Measurements from ENCODE around the gene GPX3. TPM values are rescaled to one million over a fixed set of nuclear protein-coding genes. Genes with fewer than 3 reads are reported as not detected.

GPX3 gene
- total RNA-seq, 1 experiment from 2014 or later, result 20.4 TPM

DNA sequence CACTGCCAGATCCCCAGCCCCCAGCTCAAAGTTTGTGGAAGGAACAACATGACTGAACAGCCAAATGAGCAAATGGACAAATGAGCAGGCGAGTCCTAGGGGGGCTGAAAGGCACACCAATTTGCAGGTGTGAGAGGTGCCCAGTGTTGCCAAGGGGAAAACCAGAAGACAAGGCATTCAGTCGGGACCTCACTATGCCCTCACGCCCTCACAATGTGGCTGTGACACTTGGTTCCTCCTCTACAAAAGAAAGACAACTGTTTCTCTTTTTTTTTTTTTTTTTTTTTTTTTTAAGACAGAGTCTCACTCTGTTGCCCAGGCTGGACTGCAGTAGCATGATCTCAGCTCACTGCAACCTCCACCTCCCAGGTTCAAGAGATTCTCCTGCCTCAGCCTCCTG, 32.4 kb downstream of the GPX3 start:
- H2BK20ac ChIP-seq (ENCODE audit: low read depth, low read length, poor library complexity, severe bottlenecking), result no peak overlapping the region
- no peak overlapping the region for H2AK5ac ChIP-seq (ENCODE audit: insufficient read length, low read length)
- no peak overlapping the region for H3K56ac ChIP-seq (ENCODE audit: insufficient read length, low read depth, low read length)
- no peak overlapping the region for H3K9ac ChIP-seq (ENCODE audit: extremely low read depth, insufficient read length, low read length)
- 0 out of 7 replicates have a peak overlapping the region, but pooled peaks of 1 of the 3 experiments have one; percentile 54 for H3K27ac Mint-ChIP-seq
- no peak overlapping the region for H2BK12ac ChIP-seq (ENCODE audit: insufficient read length, low read depth, low read length)
- no peak overlapping the region for H3K27ac ChIP-seq (ENCODE audit: insufficient read length, low read depth, low read length)
- H3K36me3 Mint-ChIP-seq (ENCODE audit: insufficient read depth in 1 of 3, low read depth in 3 of 3), result peaks cover 0 to 22% (median 14%) of the 10 kb centered on the region in 3 experiments; a peak in 3 of 7 replicates
- H3K79me2 ChIP-seq (ENCODE audit: insufficient read depth, low read length), result no peaks in the 10 kb centered on the region
- H3K23me2 ChIP-seq (ENCODE audit: insufficient read length, low read depth, low read length, poor library complexity, severe bottlenecking), result no peaks in the 10 kb centered on the region
- WGBS (ENCODE audit: extremely low coverage, insufficient read length, low lambda C conversion rate), result no CpG with 5 or more reads among the region's 3 CpGs
- no peak overlapping the region for H4K8ac ChIP-seq (replicated peaks; ENCODE audit: insufficient read length, low read depth, low read length)
- no peak overlapping the region for H3K18ac ChIP-seq (ENCODE audit: insufficient read length, low read depth, low read length)
- H2AFZ ChIP-seq (ENCODE audit: low read length), result no peak overlapping the region
- no peaks in the 10 kb centered on the region for H3K27me3 Mint-ChIP-seq (ENCODE audit: low read depth)
- H3T11ph ChIP-seq (ENCODE audit: low read length), result no peak overlapping the region
- H4K91ac ChIP-seq (ENCODE audit: insufficient read length, low read depth, low read length), result no peak overlapping the region
- H3K4me1 Mint-ChIP-seq, result peaks cover 0 to 5% of the 10 kb centered on the region in 2 experiments; a peak in 1 of 4 replicates
- H3K4me1 ChIP-seq (ENCODE audit: insufficient read depth, low read length), result no peaks in the 10 kb centered on the region
- no peak overlapping the region for H3K4ac ChIP-seq (ENCODE audit: low read depth, low read length)
- TF ChIP-seq, protein P1, sequence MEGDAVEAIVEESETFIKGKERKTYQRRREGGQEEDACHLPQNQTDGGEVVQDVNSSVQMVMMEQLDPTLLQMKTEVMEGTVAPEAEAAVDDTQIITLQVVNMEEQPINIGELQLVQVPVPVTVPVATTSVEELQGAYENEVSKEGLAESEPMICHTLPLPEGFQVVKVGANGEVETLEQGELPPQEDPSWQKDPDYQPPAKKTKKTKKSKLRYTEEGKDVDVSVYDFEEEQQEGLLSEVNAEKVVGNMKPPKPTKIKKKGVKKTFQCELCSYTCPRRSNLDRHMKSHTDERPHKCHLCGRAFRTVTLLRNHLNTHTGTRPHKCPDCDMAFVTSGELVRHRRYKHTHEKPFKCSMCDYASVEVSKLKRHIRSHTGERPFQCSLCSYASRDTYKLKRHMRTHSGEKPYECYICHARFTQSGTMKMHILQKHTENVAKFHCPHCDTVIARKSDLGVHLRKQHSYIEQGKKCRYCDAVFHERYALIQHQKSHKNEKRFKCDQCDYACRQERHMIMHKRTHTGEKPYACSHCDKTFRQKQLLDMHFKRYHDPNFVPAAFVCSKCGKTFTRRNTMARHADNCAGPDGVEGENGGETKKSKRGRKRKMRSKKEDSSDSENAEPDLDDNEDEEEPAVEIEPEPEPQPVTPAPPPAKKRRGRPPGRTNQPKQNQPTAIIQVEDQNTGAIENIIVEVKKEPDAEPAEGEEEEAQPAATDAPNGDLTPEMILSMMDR (conservative IDR thresholded peaks at IDR 0.05), result no peak
- H3K4me3 Mint-ChIP-seq, result no peak overlapping the region
- H3K9me3 ChIP-seq (ENCODE audit: control insufficient read depth, low read depth, low read length), result no peaks in the 10 kb centered on the region
- H3K4me2 ChIP-seq (ENCODE audit: insufficient read depth, insufficient read length, low read length), result no peak overlapping the region
- no peak overlapping the region for H2BK5ac ChIP-seq (ENCODE audit: insufficient read length, low read length)
- H3K79me1 ChIP-seq (ENCODE audit: insufficient read depth, low read depth, low read length, poor library complexity, severe bottlenecking), result no peaks in the 10 kb centered on the region
- no peaks in the 10 kb centered on the region for H3K27me3 ChIP-seq (ENCODE audit: insufficient read depth, low read length)
- no peaks in the 10 kb centered on the region for H3K9me3 Mint-ChIP-seq
- H4K20me1 ChIP-seq (ENCODE audit: control insufficient read depth, insufficient read depth, insufficient read length), result no peaks in the 10 kb centered on the region
- no peak for DNase-seq
- no peak overlapping the region for H2BK15ac ChIP-seq (ENCODE audit: low read depth, low read length)
- no peak overlapping the region for H4K5ac ChIP-seq (ENCODE audit: insufficient read length, low read depth, low read length)
- no peak overlapping the region for H3K14ac ChIP-seq (ENCODE audit: insufficient read depth, low read length)
- H3K23ac ChIP-seq (ENCODE audit: insufficient read length, low read depth, low read length), result no peak overlapping the region
- H2BK120ac ChIP-seq (ENCODE audit: low read depth, low read length, poor library complexity, severe bottlenecking), result no peak overlapping the region

All from H9 (cell line).